GM12873 (cell line): ENCODE results near the gene KISS1R.

Experiments
- TF ChIP-seq, protein P1 (sequence below): IDR thresholded peaks from 2 replicates; pipeline ENCODE4 v1.5.1; 2012; ENCODE audit warnings: low read depth, mild to moderate bottlenecking, moderate library complexity, low read length, control low read depth; ENCODE audit not compliant: insufficient read depth; ENCODE audit errors: missing control alignments

Gene KISS1R

DNA sequence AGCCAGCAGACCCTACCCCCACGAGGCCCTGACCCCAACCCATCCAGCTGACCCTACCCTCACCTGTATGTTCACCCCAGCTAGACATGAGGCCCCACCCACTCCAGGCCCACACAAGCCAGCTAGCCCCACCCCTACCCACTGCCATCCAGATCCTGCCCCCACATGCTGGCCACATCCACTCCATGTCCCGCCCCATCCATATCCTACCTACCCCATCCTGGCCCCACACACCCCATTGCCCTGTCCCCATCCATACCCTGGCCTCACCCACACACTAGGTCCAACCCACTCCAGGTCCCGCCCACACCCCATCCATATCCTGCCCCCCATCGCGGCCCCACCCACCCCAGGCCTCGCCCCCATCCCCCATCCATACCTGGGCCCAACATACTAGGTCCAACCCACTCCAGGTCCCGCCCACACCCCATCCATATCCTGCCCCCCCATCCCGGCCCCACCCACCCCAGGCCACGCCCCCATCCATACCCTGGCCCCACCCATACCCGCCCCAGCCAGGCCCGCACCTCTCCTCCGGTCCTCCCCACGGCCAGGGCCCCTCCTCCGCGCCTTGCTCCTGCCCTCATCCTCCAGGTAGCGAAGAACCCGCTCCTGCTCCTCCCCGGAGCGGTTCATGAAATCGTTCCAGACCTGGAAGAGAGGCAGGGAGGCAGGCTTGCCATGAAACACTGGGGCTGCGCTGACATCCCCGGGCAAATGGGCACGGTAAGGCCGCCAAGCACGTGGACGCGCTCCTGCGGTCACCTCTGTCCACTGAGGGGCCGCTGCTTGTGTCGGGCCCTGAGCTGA lies 16.6 kb upstream of the KISS1R start:
- TF ChIP-seq, protein P1, sequence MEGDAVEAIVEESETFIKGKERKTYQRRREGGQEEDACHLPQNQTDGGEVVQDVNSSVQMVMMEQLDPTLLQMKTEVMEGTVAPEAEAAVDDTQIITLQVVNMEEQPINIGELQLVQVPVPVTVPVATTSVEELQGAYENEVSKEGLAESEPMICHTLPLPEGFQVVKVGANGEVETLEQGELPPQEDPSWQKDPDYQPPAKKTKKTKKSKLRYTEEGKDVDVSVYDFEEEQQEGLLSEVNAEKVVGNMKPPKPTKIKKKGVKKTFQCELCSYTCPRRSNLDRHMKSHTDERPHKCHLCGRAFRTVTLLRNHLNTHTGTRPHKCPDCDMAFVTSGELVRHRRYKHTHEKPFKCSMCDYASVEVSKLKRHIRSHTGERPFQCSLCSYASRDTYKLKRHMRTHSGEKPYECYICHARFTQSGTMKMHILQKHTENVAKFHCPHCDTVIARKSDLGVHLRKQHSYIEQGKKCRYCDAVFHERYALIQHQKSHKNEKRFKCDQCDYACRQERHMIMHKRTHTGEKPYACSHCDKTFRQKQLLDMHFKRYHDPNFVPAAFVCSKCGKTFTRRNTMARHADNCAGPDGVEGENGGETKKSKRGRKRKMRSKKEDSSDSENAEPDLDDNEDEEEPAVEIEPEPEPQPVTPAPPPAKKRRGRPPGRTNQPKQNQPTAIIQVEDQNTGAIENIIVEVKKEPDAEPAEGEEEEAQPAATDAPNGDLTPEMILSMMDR, result no peak

DNA sequence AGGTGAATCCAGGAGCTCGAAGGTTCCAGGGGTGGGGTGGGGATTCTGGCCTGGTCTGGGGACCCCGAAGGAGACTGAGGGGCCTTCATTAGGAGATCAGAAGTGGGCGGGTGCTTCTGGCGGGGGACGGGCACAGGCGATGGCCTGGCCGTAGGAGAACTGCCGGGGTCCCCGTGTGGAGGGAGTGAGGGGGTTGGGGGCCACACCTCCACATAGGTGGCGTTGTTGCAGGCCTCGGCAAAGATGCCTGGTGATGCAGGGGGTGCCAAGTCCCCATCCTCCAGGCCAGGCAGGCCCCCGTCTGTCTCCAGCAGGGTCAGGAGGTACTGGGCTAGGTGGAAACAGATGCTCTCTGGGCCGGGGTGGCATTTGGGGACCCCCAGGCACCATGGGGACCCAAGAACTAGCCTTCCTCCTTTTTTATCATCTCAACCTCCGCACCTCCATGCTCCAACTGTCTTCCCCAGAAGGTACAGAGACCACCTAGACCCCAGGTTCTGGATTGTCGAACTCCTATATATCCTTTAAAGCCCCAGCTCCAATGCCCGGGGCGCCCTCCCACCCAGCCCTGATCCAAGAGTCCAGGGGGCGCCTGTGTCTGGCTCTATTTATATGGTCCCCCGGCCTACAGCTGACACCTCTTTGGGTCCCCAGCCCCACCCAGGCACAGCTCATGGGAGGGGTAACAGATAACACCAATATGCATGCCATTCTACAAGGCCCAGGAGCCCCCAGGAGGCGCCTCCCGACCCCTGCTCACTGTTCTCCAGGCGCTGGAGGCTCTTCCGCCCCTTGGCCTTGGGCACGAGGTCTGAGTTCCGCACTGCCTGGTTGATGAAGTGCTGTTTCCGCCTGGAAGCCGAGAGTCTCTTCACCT lies 15.7 kb upstream of the KISS1R start:
- TF ChIP-seq, protein P1, result no peak

DNA sequence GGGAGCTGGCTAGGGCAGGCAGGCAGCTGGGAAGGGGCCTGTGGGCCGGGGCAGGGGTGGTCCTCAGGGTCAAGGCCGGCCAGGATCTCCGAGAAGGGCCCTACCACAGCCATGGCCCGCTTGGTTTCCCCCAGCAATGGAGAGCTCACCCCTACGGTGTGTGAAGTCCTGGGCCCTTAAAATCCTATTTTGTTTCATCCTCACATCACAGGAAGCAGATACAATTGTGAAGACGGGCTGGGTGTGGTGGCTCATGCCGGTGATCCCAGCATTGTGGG lies 15.1 kb upstream of the KISS1R start:
- TF ChIP-seq, protein P1, result no peak

DNA sequence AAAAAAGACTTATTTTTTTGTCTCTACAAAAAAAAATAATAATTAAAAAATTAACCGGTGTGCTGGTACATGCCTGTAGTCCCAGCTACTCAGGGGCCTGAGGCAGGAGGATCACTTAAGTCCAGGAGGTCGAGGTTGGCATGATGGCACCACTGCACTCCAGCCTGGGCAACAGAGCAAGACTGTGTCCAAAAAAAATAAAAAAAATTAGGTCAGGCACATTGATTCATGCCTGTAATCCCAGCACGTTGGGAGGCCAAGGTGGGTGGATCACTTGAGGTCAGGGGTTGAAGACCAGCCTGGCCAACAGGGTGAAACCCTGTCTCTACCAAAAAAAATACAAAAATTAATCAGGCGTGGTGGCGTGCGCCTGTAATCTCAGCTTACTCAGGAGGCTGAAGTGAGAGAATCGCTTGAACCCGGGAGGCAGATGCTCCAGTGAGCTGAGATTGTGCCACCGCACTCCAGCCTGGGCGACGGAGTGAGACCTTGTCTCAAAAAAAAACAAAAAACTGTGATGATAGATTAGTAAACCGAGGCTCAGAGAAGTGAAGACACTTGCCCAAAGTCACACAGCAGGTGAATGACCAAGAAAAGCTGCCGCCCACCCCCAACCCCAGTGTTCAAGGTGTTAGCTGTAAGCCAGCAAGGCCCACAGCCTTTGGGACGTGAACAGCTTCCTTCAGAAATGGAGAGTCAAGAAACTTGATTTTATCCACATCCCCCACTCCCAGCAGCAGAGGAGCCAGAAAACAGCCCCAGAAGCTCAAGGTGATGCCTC lies 14.5 kb upstream of the KISS1R start:
- TF ChIP-seq, protein P1, result no peak

DNA sequence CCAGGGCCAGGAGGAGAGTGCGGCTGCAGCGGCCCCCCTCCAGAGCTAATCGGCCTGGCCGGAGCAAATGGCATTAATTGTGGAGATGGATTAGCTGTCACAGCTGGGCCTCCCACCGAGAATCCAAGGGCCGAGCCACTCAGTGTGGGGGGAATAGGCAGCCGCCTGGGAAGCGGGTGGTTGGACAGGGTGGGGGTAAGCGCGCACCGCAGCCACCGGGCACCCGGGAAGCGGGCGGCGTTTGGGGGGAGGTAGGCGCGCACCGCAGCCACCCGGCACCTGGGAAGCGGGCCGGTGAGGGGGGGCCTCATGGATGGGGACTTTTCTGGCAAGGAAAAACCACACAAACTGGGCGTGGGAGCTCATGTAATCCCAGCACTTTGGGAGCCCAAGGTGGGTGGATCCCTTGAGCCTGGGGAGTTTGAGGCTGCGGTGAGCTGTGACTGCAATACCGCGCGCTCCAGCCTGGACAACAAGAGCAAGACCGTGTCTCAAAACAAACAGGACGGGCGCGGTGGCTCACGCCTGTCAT lies 13.8 kb upstream of the KISS1R start:
- TF ChIP-seq, protein P1, result no peak

DNA sequence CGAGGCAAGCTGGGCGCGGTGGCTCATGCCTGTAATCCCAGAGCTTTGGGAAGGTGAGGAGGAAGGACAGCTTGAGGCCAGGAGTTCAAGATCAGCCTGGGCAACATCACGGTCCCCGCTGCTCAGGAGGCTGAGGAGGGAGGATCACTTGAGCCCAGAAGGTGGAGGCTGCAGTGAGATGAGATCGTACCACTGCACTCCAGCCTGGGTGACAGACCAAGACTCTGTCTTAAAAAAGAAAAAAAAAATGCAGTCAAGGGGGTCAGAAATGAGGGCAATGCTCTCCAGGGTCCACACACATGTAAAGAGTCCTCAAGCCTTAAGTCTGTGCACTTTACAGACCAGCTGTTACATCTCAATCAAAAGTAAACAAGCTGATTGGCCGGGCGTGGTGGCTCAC lies 12.6 kb upstream of the KISS1R start:
- TF ChIP-seq, protein P1, result no peak

DNA sequence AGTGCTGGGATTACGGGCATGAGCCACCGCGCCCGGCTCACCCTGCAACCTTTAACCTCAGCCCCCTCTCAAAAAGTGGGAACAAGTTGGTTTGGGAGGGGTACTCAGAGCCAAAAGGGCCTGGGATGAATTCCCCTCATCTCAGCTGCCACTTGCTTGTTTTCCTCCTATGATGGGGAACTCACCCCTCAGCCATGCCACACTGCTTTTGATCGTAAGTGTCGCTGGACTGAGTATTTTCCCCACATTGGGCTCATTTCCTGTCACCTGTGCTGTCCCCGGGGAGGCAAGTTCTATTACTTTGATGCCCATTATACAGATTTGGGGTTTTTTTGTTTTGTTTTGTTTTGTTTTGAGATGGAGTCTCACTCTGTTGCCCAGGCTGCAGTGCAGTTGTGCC lies 10.7 kb upstream of the KISS1R start:
- TF ChIP-seq, protein P1, result no peak
